NCI-H2081 treated with DMSO at 0.1 percent for 48 hours (cell line): ENCODE measurements around the gene COX6B2.
"Not testable (repeated sequence)": the region's sequence is repeated elsewhere in the genome, so short reads cannot be mapped to it uniquely, and the experiment has no call there.

ENCODE experiments used
- DNase-seq: peaks from one replicate; lab custom pipeline; 2025; lab: John Stamatoyannopoulos, UW

Gene COX6B2

GRCh38 chr19:55354698-55355212, at the start of gene COX6B2:
COX6B2 (minus strand) TSS chr19:55354719; CDS start chr19:55354521, 198 bp downstream.
- no peak for DNase-seq

GRCh38 chr19:55402509-55402908, 48.0 kb upstream of the COX6B2 start:
- DNase-seq: no peak

GRCh38 chr19:55401390-55401789, 46.9 kb upstream of the COX6B2 start:
- not testable (repeated sequence) for DNase-seq

GRCh38 chr19:55400281-55401087, 46.0 kb upstream of the COX6B2 start:
- DNase-seq: no peak

GRCh38 chr19:55398200-55398925, 43.8 kb upstream of the COX6B2 start:
- no peak for DNase-seq

- DNase-seq: no peak
These were observed 38.6 kb upstream of the COX6B2 start for GRCh38 chr19:55392820-55393761.

GRCh38 chr19:55391702-55392615, 37.4 kb upstream of the COX6B2 start:
- DNase-seq: no peak

- no peak for DNase-seq
These were observed 36.7 kb upstream of the COX6B2 start for GRCh38 chr19:55391191-55391670.

GRCh38 chr19:55390461-55390880, 36.0 kb upstream of the COX6B2 start:
- DNase-seq: no peak

GRCh38 chr19:55389386-55390317, 35.1 kb upstream of the COX6B2 start:
- DNase-seq: no peak

GRCh38 chr19:55387736-55388497, 33.4 kb upstream of the COX6B2 start:
- no peak for DNase-seq

GRCh38 chr19:55386493-55386971, 32.0 kb upstream of the COX6B2 start:
- no peak for DNase-seq

GRCh38 chr19:55385724-55386492, 31.4 kb upstream of the COX6B2 start, which contains the start of gene RPL28:
RPL28 (plus strand) TSS chr19:55385932; CDS start chr19:55386358, 426 bp downstream.
- DNase-seq: peak; percentile 94

GRCh38 chr19:55384920-55385723, 30.6 kb upstream of the COX6B2 start:
- peak; percentile 92 for DNase-seq

- DNase-seq: no peak
These were observed 29.8 kb upstream of the COX6B2 start, which contains the start of gene TMEM238 for GRCh38 chr19:55384131-55384919. TMEM238 (minus strand) TSS chr19:55384292; CDS start chr19:55384259, 33 bp downstream.
